HG03103 (cell line): Measurements from ENCODE around the gene NBR1.
"Not testable (repeated sequence)": the region's sequence is repeated elsewhere in the genome, so short reads cannot be mapped to it uniquely, and the experiment has no call there.

Experiments used
- ATAC-seq: cut with Tn5 transposase; IDR thresholded peaks from one replicate; pipeline ENCODE4 v1.9.1; 2021; ENCODE audit warnings: low read depth; ENCODE audit not compliant: unreplicated experiment

The NBR1 gene

DNA sequence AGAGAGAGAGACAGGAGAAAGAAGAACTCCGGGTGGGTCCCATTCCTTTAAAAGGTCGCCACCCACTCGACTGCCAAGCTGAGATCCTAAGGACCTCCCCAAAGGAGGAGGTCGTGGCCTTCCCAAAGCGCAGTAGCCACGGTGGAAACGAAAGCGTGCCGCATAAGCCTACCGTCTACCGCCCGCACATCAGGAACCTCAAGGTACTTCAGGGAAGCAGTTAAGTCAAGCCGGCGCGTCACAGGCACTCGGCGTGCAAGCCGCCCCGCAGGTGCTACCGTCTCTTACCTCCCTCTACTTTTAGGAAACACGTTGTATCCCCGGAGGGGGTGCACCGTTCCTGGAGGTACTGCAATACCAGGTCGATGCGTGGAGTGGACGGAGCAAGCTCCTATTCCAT, 68.6 kb downstream of the NBR1 start:
- not testable (repeated sequence) for ATAC-seq

DNA sequence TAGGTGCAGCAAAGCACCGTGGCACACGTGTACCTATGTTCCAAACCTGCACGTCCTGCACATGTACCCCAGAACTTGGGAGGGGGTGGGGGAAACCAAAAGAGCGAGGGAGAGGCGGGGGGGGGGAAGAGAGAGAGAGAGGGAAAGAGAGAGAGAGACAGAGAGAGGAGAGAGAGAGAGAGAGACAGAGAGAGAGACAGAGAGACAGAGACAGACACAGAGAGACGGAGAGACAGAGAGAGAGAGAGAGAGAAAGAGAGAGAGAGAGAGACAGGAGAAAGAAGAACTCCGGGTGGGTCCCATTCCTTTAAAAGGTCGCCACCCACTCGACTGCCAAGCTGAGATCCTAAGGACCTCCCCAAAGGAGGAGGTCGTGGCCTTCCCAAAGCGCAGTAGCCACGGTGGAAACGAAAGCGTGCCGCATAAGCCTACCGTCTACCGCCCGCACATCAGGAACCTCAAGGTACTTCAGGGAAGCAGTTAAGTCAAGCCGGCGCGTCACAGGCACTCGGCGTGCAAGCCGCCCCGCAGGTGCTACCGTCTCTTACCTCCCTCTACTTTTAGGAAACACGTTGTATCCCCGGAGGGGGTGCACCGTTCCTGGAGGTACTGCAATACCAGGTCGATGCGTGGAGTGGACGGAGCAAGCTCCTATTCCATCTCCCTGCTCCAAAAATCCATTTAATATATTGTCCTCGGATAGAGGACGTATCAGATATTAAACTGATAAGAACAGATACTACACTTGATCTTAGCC, 69.8 kb downstream of the NBR1 start:
- ATAC-seq, result not testable (repeated sequence)

DNA sequence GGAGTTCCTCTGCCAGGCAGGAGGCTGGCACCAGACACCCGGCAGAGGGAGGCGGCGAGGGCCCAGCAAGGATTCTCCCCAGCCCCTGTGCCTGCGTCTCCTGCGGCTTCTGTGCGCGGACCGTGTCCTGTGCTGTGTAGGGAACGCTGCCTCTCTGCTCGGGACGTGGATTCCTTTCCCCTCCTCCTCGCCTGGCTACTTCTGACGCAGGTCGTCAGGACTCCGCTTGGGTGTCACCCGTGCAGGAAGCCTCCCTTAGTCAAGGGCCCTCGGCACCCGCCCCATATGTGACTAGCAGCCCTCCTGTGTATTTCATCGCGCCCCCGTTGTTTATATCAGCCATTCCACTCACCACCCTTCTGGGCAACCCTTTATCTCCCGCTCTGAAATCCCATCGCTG, 75.4 kb downstream of the NBR1 start:
- ATAC-seq, result not testable (repeated sequence)
